Measurements from ENCODE around the gene GABARAP. TPM values are rescaled to one million over a fixed set of nuclear protein-coding genes. Genes with fewer than 3 reads are reported as not detected.
A peak's percentile ranks its signal among the peaks of the same experiment; 100 is the strongest.

The GABARAP gene
- total and polyA plus RNA-seq, 2 of the 13 experiments (the other 11 are each of a cell fraction or from before 2014, with no cell fraction given) = 161 to 310 TPM

DNA sequence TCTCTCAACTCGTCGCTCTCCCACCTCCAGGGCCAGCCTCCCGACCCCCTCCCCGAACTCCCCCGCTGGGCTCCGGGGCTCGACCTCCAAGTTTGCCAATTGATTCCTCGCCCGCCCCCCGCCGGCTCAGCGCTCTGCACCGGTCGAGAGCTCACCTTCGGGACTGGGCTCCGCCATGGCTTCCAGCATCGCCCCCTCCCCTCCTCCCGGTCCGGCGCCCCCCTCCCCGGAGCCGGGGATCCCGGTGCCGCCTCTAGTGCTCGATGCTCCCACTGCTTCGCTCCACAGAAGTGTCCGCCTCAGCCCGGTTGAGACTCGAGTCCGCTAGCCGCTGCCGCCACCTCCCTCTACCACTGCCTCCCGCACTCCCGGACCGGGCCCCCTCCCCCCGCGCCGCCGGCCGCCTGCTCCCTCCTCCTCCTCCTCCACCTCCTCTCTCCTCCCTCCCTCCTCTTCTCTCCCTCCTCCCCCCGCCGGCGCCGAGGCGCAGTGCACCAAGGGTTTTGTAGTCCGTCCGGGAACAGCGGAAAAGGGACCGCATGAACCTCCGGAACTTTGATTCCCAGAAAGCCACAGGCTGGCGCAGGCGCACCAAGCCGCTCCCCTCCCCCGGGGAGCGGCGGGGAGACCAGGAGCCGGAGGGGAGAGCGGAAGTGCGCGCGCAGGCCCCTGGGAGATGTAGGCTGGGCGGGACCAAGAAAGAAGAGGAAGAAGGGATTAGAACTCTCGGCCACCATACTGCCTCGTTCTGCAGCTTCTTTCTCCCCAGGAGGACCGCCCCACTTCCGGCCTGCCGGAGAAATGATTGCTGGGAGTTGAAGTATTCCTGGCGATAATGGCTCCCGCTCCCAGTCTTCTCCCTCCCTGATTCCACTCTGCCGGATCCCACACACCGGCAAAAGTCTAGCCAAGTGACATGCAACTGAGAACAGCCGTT is 2.9 kb downstream of the GABARAP start, which contains the start of gene PHF23 (continued):
- TF ChIP-seq SNAI1 (CRISPR knock-in tag; IDR thresholded peaks at IDR 0.05; ENCODE audit: borderline replicate concordance) (no peak), SKI (IDR thresholded peaks at IDR 0.05; ENCODE audit: partially characterized antibody) (no peak), ZC3H13 (CRISPR knock-in tag; IDR thresholded peaks at IDR 0.05) (peak; percentile 65; the same call in 1 of the 2 replicates), ZNF3 (CRISPR knock-in tag; IDR thresholded peaks at IDR 0.05) (no peak), ZNF777 (CRISPR knock-in tag; IDR thresholded peaks at IDR 0.05) (no peak), TRIM24 (CRISPR knock-in tag; IDR thresholded peaks at IDR 0.05) (no peak), ZNF781 (CRISPR knock-in tag; IDR thresholded peaks at IDR 0.05; ENCODE audit: borderline replicate concordance, not compliant biosample characterization) (no peak), ZNF7 (CRISPR knock-in tag; IDR thresholded peaks at IDR 0.05) (no peak), KMT2B (CRISPR knock-in tag; IDR thresholded peaks at IDR 0.05) (no peak; the same call in 1 of the 2 replicates), ZNF607 (CRISPR knock-in tag; IDR thresholded peaks at IDR 0.05; ENCODE audit: borderline replicate concordance) (no peak), ZNF850 (CRISPR knock-in tag; conservative IDR thresholded peaks at IDR 0.05) (no peak), RFX1 (IDR thresholded peaks at IDR 0.05) (no peak), TMF1 (CRISPR knock-in tag; IDR thresholded peaks at IDR 0.05; ENCODE audit: low read depth) (no peak), XBP1 (CRISPR knock-in tag; IDR thresholded peaks at IDR 0.05) (no peak), ATM (IDR thresholded peaks at IDR 0.05; ENCODE audit: borderline replicate concordance) (no peak)
- TF ChIP-seq, protein P1, sequence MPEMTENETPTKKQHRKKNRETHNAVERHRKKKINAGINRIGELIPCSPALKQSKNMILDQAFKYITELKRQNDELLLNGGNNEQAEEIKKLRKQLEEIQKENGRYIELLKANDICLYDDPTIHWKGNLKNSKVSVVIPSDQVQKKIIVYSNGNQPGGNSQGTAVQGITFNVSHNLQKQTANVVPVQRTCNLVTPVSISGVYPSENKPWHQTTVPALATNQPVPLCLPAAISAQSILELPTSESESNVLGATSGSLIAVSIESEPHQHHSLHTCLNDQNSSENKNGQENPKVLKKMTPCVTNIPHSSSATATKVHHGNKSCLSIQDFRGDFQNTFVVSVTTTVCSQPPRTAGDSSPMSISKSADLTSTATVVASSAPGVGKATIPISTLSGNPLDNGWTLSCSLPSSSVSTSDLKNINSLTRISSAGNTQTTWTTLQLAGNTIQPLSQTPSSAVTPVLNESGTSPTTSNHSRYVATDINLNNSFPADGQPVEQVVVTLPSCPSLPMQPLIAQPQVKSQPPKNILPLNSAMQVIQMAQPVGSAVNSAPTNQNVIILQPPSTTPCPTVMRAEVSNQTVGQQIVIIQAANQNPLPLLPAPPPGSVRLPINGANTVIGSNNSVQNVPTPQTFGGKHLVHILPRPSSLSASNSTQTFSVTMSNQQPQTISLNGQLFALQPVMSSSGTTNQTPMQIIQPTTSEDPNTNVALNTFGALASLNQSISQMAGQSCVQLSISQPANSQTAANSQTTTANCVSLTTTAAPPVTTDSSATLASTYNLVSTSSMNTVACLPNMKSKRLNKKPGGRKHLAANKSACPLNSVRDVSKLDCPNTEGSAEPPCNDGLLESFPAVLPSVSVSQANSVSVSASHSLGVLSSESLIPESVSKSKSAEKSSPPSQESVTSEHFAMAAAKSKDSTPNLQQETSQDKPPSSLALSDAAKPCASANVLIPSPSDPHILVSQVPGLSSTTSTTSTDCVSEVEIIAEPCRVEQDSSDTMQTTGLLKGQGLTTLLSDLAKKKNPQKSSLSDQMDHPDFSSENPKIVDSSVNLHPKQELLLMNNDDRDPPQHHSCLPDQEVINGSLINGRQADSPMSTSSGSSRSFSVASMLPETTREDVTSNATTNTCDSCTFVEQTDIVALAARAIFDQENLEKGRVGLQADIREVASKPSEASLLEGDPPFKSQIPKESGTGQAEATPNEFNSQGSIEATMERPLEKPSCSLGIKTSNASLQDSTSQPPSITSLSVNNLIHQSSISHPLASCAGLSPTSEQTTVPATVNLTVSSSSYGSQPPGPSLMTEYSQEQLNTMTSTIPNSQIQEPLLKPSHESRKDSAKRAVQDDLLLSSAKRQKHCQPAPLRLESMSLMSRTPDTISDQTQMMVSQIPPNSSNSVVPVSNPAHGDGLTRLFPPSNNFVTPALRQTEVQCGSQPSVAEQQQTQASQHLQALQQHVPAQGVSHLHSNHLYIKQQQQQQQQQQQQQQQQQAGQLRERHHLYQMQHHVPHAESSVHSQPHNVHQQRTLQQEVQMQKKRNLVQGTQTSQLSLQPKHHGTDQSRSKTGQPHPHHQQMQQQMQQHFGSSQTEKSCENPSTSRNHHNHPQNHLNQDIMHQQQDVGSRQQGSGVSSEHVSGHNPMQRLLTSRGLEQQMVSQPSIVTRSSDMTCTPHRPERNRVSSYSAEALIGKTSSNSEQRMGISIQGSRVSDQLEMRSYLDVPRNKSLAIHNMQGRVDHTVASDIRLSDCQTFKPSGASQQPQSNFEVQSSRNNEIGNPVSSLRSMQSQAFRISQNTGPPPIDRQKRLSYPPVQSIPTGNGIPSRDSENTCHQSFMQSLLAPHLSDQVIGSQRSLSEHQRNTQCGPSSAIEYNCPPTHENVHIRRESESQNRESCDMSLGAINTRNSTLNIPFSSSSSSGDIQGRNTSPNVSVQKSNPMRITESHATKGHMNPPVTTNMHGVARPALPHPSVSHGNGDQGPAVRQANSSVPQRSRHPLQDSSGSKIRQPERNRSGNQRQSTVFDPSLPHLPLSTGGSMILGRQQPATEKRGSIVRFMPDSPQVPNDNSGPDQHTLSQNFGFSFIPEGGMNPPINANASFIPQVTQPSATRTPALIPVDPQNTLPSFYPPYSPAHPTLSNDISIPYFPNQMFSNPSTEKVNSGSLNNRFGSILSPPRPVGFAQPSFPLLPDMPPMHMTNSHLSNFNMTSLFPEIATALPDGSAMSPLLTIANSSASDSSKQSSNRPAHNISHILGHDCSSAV (CRISPR knock-in tag; IDR thresholded peaks at IDR 0.05; ENCODE audit: borderline replicate concordance) = no peak
- TF ChIP-seq, protein P2, sequence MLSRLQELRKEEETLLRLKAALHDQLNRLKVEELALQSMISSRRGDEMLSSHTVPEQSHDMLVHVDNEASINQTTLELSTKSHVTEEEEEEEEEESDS (CRISPR knock-in tag; IDR thresholded peaks at IDR 0.05; ENCODE audit: borderline replicate concordance) = no peak
- TF ChIP-seq, protein P3, sequence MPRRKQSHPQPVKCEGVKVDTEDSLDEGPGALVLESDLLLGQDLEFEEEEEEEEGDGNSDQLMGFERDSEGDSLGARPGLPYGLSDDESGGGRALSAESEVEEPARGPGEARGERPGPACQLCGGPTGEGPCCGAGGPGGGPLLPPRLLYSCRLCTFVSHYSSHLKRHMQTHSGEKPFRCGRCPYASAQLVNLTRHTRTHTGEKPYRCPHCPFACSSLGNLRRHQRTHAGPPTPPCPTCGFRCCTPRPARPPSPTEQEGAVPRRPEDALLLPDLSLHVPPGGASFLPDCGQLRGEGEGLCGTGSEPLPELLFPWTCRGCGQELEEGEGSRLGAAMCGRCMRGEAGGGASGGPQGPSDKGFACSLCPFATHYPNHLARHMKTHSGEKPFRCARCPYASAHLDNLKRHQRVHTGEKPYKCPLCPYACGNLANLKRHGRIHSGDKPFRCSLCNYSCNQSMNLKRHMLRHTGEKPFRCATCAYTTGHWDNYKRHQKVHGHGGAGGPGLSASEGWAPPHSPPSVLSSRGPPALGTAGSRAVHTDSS (CRISPR knock-in tag; conservative IDR thresholded peaks at IDR 0.05) = no peak
- TF ChIP-seq, protein P4, sequence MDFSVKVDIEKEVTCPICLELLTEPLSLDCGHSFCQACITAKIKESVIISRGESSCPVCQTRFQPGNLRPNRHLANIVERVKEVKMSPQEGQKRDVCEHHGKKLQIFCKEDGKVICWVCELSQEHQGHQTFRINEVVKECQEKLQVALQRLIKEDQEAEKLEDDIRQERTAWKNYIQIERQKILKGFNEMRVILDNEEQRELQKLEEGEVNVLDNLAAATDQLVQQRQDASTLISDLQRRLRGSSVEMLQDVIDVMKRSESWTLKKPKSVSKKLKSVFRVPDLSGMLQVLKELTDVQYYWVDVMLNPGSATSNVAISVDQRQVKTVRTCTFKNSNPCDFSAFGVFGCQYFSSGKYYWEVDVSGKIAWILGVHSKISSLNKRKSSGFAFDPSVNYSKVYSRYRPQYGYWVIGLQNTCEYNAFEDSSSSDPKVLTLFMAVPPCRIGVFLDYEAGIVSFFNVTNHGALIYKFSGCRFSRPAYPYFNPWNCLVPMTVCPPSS (IDR thresholded peaks at IDR 0.05) = no peak
